HepG2 (cell line): ENCODE measurements around the gene TMEM222. TPM values are rescaled to one million over a fixed set of nuclear protein-coding genes. Genes with fewer than 3 reads are reported as not detected.

Source experiments
- CBX1 ChIP-seq: IDR thresholded peaks from one replicate; pipeline ENCODE4 v1.6.1; 2016; ENCODE audit warnings: antibody characterized with exemption, low read depth
- FOSL2 ChIP-seq: sonication (generic); formaldehyde crosslinking; IDR thresholded peaks from 2 replicates; pipeline ENCODE4 v1.4.0; 2020; ENCODE audit warnings: missing genetic modification reagents
- FOXA1 ChIP-seq, 2 experiments: fragments of 450-650 bp in 1 of 2; sonication (generic) in 1 of 2; formaldehyde crosslinking in 1 of 2; IDR thresholded peaks; 2 replicates each; pipeline versions ENCODE4 v1.4.0 to v1.6.1; 2016 to 2020; ENCODE audit warnings: missing genetic modification reagents in 1 of 2
- FOXC1 ChIP-seq: sonication (generic); formaldehyde crosslinking; IDR thresholded peaks from 2 replicates; pipeline ENCODE4 v1.8.0; 2022; ENCODE audit warnings: mild to moderate bottlenecking, missing genetic modification reagents, borderline replicate concordance
- HDAC6 ChIP-seq: fragments of 200-600 bp; sonication (generic); IDR thresholded peaks from 2 replicates; pipeline ENCODE4 v1.7.0; 2017; ENCODE audit warnings: mild to moderate bottlenecking, antibody characterized with exemption, low read length, low read depth
- NFATC3 ChIP-seq: sonication (generic); formaldehyde crosslinking; IDR thresholded peaks from 2 replicates; pipeline ENCODE4 v1.5.1; 2020; ENCODE audit warnings: mild to moderate bottlenecking, missing genetic modification reagents
- NR2F2 ChIP-seq: IDR thresholded peaks from 2 replicates; pipeline ENCODE4 v1.6.1; 2012; ENCODE audit warnings: low read depth, inconsistent platforms, borderline replicate concordance
- NR3C1 ChIP-seq: sonication (generic); formaldehyde crosslinking; IDR thresholded peaks from 2 replicates; pipeline ENCODE4 v1.4.0; 2020; ENCODE audit warnings: missing genetic modification reagents
- NRL ChIP-seq: sonication (generic); formaldehyde crosslinking; IDR thresholded peaks from 2 replicates; pipeline ENCODE4 v1.5.0; 2020; ENCODE audit warnings: missing genetic modification reagents, mild to moderate bottlenecking, moderate library complexity, borderline replicate concordance
- RARA ChIP-seq: IDR thresholded peaks from 2 replicates; pipeline ENCODE4 v1.6.1; 2016; ENCODE audit warnings: missing genetic modification reagents, missing compliant biosample characterization
- STAT5B ChIP-seq: sonication (generic); formaldehyde crosslinking; IDR thresholded peaks from 2 replicates; pipeline ENCODE4 v1.4.0; 2020; ENCODE audit warnings: missing genetic modification reagents
- TOE1 ChIP-seq: sonication (generic); formaldehyde crosslinking; IDR thresholded peaks from 2 replicates; pipeline ENCODE4 v1.4.0; 2020; ENCODE audit warnings: mild to moderate bottlenecking, missing genetic modification reagents
- ZC3H13 ChIP-seq: sonication (generic); formaldehyde crosslinking; IDR thresholded peaks from 2 replicates; pipeline ENCODE4 v1.8.1; 2023; ENCODE audit warnings: mild to moderate bottlenecking, missing genetic modification reagents, moderate library complexity
- ZMAT3 ChIP-seq: sonication (generic); formaldehyde crosslinking; conservative IDR thresholded peaks from 2 replicates; pipeline ENCODE4 v1.7.0; 2021; ENCODE audit warnings: missing genetic modification reagents
- ZMYM3 ChIP-seq: sonication (generic); formaldehyde crosslinking; IDR thresholded peaks from 2 replicates; pipeline ENCODE4 v1.5.1; 2020; ENCODE audit warnings: mild to moderate bottlenecking, missing genetic modification reagents
- ZNF121 ChIP-seq: sonication (generic); formaldehyde crosslinking; IDR thresholded peaks from 2 replicates; pipeline ENCODE4 v1.5.0; 2020; ENCODE audit warnings: mild to moderate bottlenecking, missing genetic modification reagents
- ZNF138 ChIP-seq: sonication (generic); formaldehyde crosslinking; IDR thresholded peaks from 2 replicates; pipeline ENCODE4 v1.5.0; 2020; ENCODE audit warnings: mild to moderate bottlenecking, low read depth, missing genetic modification reagents
- ZNF3 ChIP-seq: IDR thresholded peaks from 2 replicates; pipeline ENCODE4 v1.7.0; 2017; ENCODE audit warnings: inconsistent platforms
- ZNF335 ChIP-seq: sonication (generic); formaldehyde crosslinking; IDR thresholded peaks from 2 replicates; pipeline ENCODE4 v1.4.0; 2020; ENCODE audit warnings: missing genetic modification reagents
- ZNF614 ChIP-seq: IDR thresholded peaks from 2 replicates; pipeline ENCODE4 v1.6.1; 2018; ENCODE audit warnings: missing biosample characterization, missing genetic modification reagents, inconsistent platforms, borderline replicate concordance
- polyA plus RNA-seq, 8 experiments: library from polyadenylated mRNA; depleted of rRNA in 3 of 8; stranded (reverse) in 7 of 8; unstranded in 1 of 8; fragments of >200 nt; fragmentation: Illumina TruSeq in 4 of 8; extraction: Trizol in 4 of 8; gene quantifications; 2 replicates each; pipeline versions ENCODE4 v1.2.1 to v1.2.3, GENCODE V29; 2011 to 2016; ENCODE audit warnings: low read depth in 4 of 8, missing spikeins in 1 of 8, mixed read lengths in 1 of 8; ENCODE audit not compliant: insufficient read depth in 1 of 8
- total RNA-seq, 5 experiments: library from RNA; depleted of rRNA; stranded (reverse); fragments of >200 nt; fragmentation: Illumina TruSeq; extraction: Trizol; gene quantifications; 2 replicates each; pipeline ENCODE4 v1.2.3, GENCODE V29; 2016; ENCODE audit warnings: low read depth in 1 of 5
- TF ChIP-seq, protein P1 (sequence below): sonication (generic); formaldehyde crosslinking; conservative IDR thresholded peaks from 2 replicates; pipeline ENCODE4 v1.4.0; 2020; ENCODE audit warnings: missing genetic modification reagents
- TF ChIP-seq, protein P2 (sequence below): IDR thresholded peaks from 2 replicates; pipeline ENCODE4 v1.6.1; 2016; ENCODE audit warnings: mild to moderate bottlenecking, missing biosample characterization, missing genetic modification reagents
- TF ChIP-seq, protein P3 (sequence below): sonication (generic); formaldehyde crosslinking; IDR thresholded peaks from 2 replicates; pipeline ENCODE4 v1.4.0; 2020; ENCODE audit warnings: missing genetic modification reagents

The TMEM222 gene
- total and polyA plus RNA-seq, 2 of the 13 experiments (the other 11 are each of a cell fraction or from before 2014, with no cell fraction given), result 22.7 to 29.6 TPM

DNA sequence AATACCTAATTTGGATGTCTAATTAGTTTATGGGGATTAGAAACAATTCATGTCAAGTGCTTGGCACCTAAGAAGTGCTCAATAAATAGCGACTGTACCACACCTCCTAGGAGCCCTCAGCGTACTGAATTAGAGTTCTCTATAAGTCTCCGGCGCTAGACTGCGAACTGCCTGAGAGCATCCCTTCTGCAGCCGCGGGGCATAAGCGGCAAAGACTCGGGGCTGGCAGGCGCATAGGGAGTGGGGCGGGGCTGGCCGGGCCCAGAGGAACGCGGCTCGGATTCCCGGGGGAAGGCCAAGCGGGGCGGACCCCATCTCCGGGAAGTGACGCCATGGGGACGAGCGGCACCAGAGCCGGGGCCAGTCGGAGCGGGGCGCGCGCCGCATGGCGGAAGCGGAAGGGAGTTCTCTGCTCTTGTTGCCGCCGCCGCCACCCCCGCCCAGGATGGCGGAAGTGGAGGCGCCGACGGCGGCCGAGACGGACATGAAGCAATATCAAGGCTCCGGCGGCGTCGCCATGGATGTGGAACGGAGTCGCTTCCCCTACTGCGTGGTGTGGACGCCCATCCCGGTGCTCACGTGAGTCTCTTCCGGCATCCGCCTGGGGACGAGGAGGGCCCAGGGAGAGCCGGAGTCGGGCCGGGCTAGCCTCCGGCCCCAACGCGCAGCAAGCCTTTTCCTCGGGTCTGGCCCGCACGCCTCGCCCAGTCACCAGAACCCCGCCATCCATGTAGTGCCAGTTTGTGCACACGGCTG, at the start of gene TMEM222 (continued):
- no peak; the same call in 1 of the 2 replicates for TF ChIP-seq NR2F2
- TF ChIP-seq FOSL2 (CRISPR knock-in tag), result peak; percentile 62
- TF ChIP-seq ZMYM3 (CRISPR knock-in tag), result peak; percentile 54; the same call in 1 of the 2 replicates
- TF ChIP-seq CBX1, result peak; percentile 76
- no peak for TF ChIP-seq NR3C1 (CRISPR knock-in tag)
- TF ChIP-seq, protein P1, sequence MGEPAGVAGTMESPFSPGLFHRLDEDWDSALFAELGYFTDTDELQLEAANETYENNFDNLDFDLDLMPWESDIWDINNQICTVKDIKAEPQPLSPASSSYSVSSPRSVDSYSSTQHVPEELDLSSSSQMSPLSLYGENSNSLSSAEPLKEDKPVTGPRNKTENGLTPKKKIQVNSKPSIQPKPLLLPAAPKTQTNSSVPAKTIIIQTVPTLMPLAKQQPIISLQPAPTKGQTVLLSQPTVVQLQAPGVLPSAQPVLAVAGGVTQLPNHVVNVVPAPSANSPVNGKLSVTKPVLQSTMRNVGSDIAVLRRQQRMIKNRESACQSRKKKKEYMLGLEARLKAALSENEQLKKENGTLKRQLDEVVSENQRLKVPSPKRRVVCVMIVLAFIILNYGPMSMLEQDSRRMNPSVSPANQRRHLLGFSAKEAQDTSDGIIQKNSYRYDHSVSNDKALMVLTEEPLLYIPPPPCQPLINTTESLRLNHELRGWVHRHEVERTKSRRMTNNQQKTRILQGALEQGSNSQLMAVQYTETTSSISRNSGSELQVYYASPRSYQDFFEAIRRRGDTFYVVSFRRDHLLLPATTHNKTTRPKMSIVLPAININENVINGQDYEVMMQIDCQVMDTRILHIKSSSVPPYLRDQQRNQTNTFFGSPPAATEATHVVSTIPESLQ, result peak; percentile 86; the same call in 1 of the 2 replicates
- peak; percentile 95 for TF ChIP-seq ZMAT3 (CRISPR knock-in tag)
- 0 out of 2 replicates have a peak, but pooled peaks have one; percentile 23 for TF ChIP-seq ZNF138 (CRISPR knock-in tag)
- TF ChIP-seq, protein P2, sequence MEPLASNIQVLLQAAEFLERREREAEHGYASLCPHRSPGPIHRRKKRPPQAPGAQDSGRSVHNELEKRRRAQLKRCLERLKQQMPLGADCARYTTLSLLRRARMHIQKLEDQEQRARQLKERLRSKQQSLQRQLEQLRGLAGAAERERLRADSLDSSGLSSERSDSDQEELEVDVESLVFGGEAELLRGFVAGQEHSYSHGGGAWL (CRISPR knock-in tag), result peak; percentile 61; the same call in 1 of the 2 replicates
- TF ChIP-seq FOXA1 (IDR thresholded peaks at IDR 0.05), result no peak
- TF ChIP-seq FOXA1 (CRISPR knock-in tag; IDR thresholded peaks at IDR 0.05), result no peak
- peak; percentile 80 for TF ChIP-seq NRL (CRISPR knock-in tag)
- TF ChIP-seq NFATC3 (CRISPR knock-in tag), result no peak
- TF ChIP-seq ZC3H13 (CRISPR knock-in tag), result peak; percentile 87
- TF ChIP-seq ZNF3 (CRISPR knock-in tag), result no peak
- TF ChIP-seq, protein P3, sequence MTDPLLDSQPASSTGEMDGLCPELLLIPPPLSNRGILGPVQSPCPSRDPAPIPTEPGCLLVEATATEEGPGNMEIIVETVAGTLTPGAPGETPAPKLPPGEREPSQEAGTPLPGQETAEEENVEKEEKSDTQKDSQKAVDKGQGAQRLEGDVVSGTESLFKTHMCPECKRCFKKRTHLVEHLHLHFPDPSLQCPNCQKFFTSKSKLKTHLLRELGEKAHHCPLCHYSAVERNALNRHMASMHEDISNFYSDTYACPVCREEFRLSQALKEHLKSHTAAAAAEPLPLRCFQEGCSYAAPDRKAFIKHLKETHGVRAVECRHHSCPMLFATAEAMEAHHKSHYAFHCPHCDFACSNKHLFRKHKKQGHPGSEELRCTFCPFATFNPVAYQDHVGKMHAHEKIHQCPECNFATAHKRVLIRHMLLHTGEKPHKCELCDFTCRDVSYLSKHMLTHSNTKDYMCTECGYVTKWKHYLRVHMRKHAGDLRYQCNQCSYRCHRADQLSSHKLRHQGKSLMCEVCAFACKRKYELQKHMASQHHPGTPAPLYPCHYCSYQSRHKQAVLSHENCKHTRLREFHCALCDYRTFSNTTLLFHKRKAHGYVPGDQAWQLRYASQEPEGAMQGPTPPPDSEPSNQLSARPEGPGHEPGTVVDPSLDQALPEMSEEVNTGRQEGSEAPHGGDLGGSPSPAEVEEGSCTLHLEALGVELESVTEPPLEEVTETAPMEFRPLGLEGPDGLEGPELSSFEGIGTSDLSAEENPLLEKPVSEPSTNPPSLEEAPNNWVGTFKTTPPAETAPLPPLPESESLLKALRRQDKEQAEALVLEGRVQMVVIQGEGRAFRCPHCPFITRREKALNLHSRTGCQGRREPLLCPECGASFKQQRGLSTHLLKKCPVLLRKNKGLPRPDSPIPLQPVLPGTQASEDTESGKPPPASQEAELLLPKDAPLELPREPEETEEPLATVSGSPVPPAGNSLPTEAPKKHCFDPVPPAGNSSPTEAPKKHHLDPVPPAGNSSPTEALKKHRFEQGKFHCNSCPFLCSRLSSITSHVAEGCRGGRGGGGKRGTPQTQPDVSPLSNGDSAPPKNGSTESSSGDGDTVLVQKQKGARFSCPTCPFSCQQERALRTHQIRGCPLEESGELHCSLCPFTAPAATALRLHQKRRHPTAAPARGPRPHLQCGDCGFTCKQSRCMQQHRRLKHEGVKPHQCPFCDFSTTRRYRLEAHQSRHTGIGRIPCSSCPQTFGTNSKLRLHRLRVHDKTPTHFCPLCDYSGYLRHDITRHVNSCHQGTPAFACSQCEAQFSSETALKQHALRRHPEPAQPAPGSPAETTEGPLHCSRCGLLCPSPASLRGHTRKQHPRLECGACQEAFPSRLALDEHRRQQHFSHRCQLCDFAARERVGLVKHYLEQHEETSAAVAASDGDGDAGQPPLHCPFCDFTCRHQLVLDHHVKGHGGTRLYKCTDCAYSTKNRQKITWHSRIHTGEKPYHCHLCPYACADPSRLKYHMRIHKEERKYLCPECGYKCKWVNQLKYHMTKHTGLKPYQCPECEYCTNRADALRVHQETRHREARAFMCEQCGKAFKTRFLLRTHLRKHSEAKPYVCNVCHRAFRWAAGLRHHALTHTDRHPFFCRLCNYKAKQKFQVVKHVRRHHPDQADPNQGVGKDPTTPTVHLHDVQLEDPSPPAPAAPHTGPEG (CRISPR knock-in tag), result peak; percentile 90
- no peak for TF ChIP-seq HDAC6
- peak; percentile 84 for TF ChIP-seq ZNF614 (CRISPR knock-in tag)
- TF ChIP-seq STAT5B (CRISPR knock-in tag), result peak; percentile 81; the same call in 1 of the 2 replicates
- no peak for TF ChIP-seq TOE1 (CRISPR knock-in tag)
- TF ChIP-seq ZNF335 (CRISPR knock-in tag), result peak; percentile 85
- TF ChIP-seq ZNF121 (CRISPR knock-in tag), result no peak
- peak; percentile 90; the same call in 1 of the 2 replicates for TF ChIP-seq FOXC1 (CRISPR knock-in tag)
- TF ChIP-seq RARA (CRISPR knock-in tag), result 0 out of 2 replicates have a peak, but pooled peaks have one; percentile 43
